CD4-positive, alpha-beta T cell treated with Interleukin-15 for 1 hour (primary cell): ENCODE results near the gene ASIC4.

Experiments used
- DNase-seq: peaks from one replicate; pipeline ENCODE4 v3.0.0-alpha.2; 2020

ASIC4 gene

GRCh38 chr2:219514196-219514761 lies at the start of gene ASIC4:
ASIC4 (plus strand) TSS chr2:219514482; CDS start chr2:219514725, 243 bp downstream.
- no peak for DNase-seq

- DNase-seq, result no peak
These were observed 48.4 kb upstream of the ASIC4 start for GRCh38 chr2:219465659-219466561.

- DNase-seq, result no peak
These were observed 47.2 kb upstream of the ASIC4 start for GRCh38 chr2:219466816-219467735.

GRCh38 chr2:219467736-219468075 lies 46.6 kb upstream of the ASIC4 start:
- no peak for DNase-seq

- DNase-seq, result no peak
These were observed 45.7 kb upstream of the ASIC4 start for GRCh38 chr2:219468410-219469185.

GRCh38 chr2:219469186-219469724 lies 45.0 kb upstream of the ASIC4 start:
- DNase-seq, result no peak

GRCh38 chr2:219470429-219470828 lies 43.9 kb upstream of the ASIC4 start:
- DNase-seq, result no peak

GRCh38 chr2:219471476-219472371 lies 42.6 kb upstream of the ASIC4 start:
- no peak for DNase-seq

- DNase-seq, result no peak
These were observed 41.6 kb upstream of the ASIC4 start for GRCh38 chr2:219472629-219473187.

GRCh38 chr2:219473511-219473910 lies 40.8 kb upstream of the ASIC4 start:
- no peak for DNase-seq

GRCh38 chr2:219474285-219475060 lies 39.8 kb upstream of the ASIC4 start:
- DNase-seq, result no peak

GRCh38 chr2:219475278-219475677 lies 39.0 kb upstream of the ASIC4 start:
- DNase-seq, result no peak

GRCh38 chr2:219475697-219476651 lies 38.3 kb upstream of the ASIC4 start:
- DNase-seq, result peak; percentile 38

GRCh38 chr2:219476652-219477151 lies 37.6 kb upstream of the ASIC4 start:
- no peak for DNase-seq

GRCh38 chr2:219477179-219477578 lies 37.1 kb upstream of the ASIC4 start:
- DNase-seq, result no peak

- no peak for DNase-seq
These were observed 36.5 kb upstream of the ASIC4 start for GRCh38 chr2:219477815-219478214.

- DNase-seq, result no peak
These were observed 35.4 kb upstream of the ASIC4 start for GRCh38 chr2:219478916-219479315.

GRCh38 chr2:219480004-219480403 lies 34.3 kb upstream of the ASIC4 start:
- DNase-seq, result no peak
